SK-N-SH treated with all-trans-retinoic acid at 6 μM for 48 hours (cell line): ENCODE data around the gene KCTD10.

Experiments used
- ARNTL ChIP-seq: fragments of 450-650 bp; formaldehyde crosslinking; IDR thresholded peaks from 2 replicates; pipeline ENCODE4 v1.5.0; 2020; ENCODE audit warnings: low read depth, mild to moderate bottlenecking, moderate library complexity, borderline replicate concordance
- BACH2 ChIP-seq: fragments of 250-450 bp; sonication (Bioruptor Pico); IDR thresholded peaks from 2 replicates; pipeline ENCODE4 v1.9.0; 2021; ENCODE audit warnings: mild to moderate bottlenecking, borderline replicate concordance
- CSDC2 ChIP-seq: fragments of 250-450 bp; sonication (Bioruptor Pico); IDR thresholded peaks from 2 replicates; pipeline ENCODE4 v1.5.0; 2020; ENCODE audit warnings: mild to moderate bottlenecking, moderate library complexity
- CSRNP3 ChIP-seq: fragments of 250-450 bp; sonication (Bioruptor Pico); IDR thresholded peaks from 2 replicates; pipeline ENCODE4 v1.5.1; 2021; ENCODE audit warnings: mild to moderate bottlenecking, moderate library complexity
- ESRRG ChIP-seq: fragments of 250-450 bp; sonication (Bioruptor Pico); IDR thresholded peaks from 2 replicates; pipeline ENCODE4 v1.6.1; 2021; ENCODE audit warnings: mild to moderate bottlenecking
- PATZ1 ChIP-seq: fragments of 250-450 bp; sonication (Bioruptor Pico); IDR thresholded peaks from 2 replicates; pipeline ENCODE4 v1.8.0; 2020; ENCODE audit warnings: mild to moderate bottlenecking, moderate library complexity, borderline replicate concordance
- PPARA ChIP-seq: fragments of 250-450 bp; sonication (Bioruptor Pico); IDR thresholded peaks from 2 replicates; pipeline ENCODE4 v1.5.0; 2020; ENCODE audit warnings: mild to moderate bottlenecking, borderline replicate concordance
- RARB ChIP-seq: fragments of 250-450 bp; sonication (Bioruptor Pico); IDR thresholded peaks from 2 replicates; pipeline ENCODE4 v1.8.0; 2021; ENCODE audit warnings: mild to moderate bottlenecking, moderate library complexity
- ZC3H10 ChIP-seq: fragments of 250-450 bp; sonication (Bioruptor Pico); IDR thresholded peaks from 2 replicates; pipeline ENCODE4 v1.5.1; 2021; ENCODE audit warnings: mild to moderate bottlenecking, moderate library complexity
- ZFP30 ChIP-seq: fragments of 450-650 bp; formaldehyde crosslinking; IDR thresholded peaks from 2 replicates; pipeline ENCODE4 v1.5.0; 2022; ENCODE audit warnings: mild to moderate bottlenecking, moderate library complexity
- ZNF8 ChIP-seq: fragments of 450-650 bp; formaldehyde crosslinking; IDR thresholded peaks from 2 replicates; pipeline ENCODE4 v1.5.0; 2020; ENCODE audit warnings: mild to moderate bottlenecking, moderate library complexity
- TF ChIP-seq, protein P1 (sequence below): fragments of 250-450 bp; sonication (Bioruptor Pico); IDR thresholded peaks from 2 replicates; pipeline ENCODE4 v1.5.1; 2020; ENCODE audit warnings: low read depth, mild to moderate bottlenecking, moderate library complexity

DNA sequence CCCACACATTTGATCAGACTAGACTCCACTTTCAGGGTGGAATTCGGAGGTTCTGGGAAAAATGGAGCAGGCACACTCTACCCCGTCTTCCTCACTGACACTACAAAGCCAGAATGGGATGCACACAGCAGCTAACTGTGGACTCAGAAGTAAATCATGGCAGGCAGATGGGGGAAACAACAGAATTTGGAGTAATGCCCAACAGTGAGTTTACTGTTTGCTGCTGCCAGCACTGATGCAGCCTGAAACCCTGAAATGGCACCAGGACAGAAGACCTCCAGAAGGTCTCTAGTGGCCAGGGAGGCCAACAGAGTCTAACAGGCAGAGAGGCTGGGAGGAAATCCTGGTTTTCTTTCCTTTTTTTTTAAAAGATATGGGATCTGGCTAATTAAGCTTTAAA, 24.6 kb downstream of the KCTD10 start:
- TF ChIP-seq ZFP30 (CRISPR knock-in tag) (no peak), ARNTL (CRISPR knock-in tag) (no peak), PPARA (CRISPR knock-in tag) (no peak), RARB (CRISPR knock-in tag) (no peak), PATZ1 (CRISPR knock-in tag) (no peak), ESRRG (CRISPR knock-in tag) (no peak), CSDC2 (CRISPR knock-in tag) (no peak), ZNF8 (CRISPR knock-in tag) (no peak), ZC3H10 (CRISPR knock-in tag) (no peak), BACH2 (CRISPR knock-in tag) (no peak), CSRNP3 (CRISPR knock-in tag) (no peak)
- TF ChIP-seq, protein P1, sequence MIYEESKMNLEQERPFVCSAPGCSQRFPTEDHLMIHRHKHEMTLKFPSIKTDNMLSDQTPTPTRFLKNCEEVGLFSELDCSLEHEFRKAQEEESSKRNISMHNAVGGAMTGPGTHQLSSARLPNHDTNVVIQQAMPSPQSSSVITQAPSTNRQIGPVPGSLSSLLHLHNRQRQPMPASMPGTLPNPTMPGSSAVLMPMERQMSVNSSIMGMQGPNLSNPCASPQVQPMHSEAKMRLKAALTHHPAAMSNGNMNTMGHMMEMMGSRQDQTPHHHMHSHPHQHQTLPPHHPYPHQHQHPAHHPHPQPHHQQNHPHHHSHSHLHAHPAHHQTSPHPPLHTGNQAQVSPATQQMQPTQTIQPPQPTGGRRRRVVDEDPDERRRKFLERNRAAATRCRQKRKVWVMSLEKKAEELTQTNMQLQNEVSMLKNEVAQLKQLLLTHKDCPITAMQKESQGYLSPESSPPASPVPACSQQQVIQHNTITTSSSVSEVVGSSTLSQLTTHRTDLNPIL (CRISPR knock-in tag), result no peak
